Gastrocnemius medialis (tissue), 4 donors: Measurements from ENCODE around the gene ERMP1. TPM values are rescaled to one million over a fixed set of nuclear protein-coding genes. Genes with fewer than 3 reads are reported as not detected.

ENCODE experiments used
- ATAC-seq, 2 donors: fragments of 150-250 bp; one replicate each; pipeline ENCODE4 v1.9.1; 2016
- DNase-seq, 2 donors: peaks; one replicate each; pipeline ENCODE4 v3.0.0-alpha.2; 2019
- H3K27ac ChIP-seq, 4 donors: fragments of 200-600 bp; sonication (generic); 1 replicate in 1 of 4; 2 replicates in 3 of 4; pipeline ENCODE4 v1.5.1; 2016 to 2018; ENCODE audit warnings: mild to moderate bottlenecking in 2 of 4, moderate library complexity in 1 of 4
- H3K27me3 ChIP-seq, 3 donors: fragments of 200-600 bp; sonication (generic) in 2 of 3; 1 replicate in 1 of 3; 2 replicates in 2 of 3; pipeline versions ENCODE4 v1.5.1 to v1.6.0; 2016 to 2019; ENCODE audit warnings: mild to moderate bottlenecking in 1 of 3, moderate library complexity in 1 of 3
- H3K36me3 ChIP-seq, 2 donors: fragments of 200-600 bp; sonication (generic) in 1 of 2; one replicate each; pipeline ENCODE4 v1.5.1; 2017 to 2018
- H3K4me1 ChIP-seq, 2 donors: fragments of 200-600 bp; sonication (generic) in 1 of 2; one replicate each; pipeline ENCODE4 v1.5.1; 2016 to 2017; ENCODE audit warnings: mild to moderate bottlenecking in 2 of 2
- H3K4me3 ChIP-seq, 4 donors: fragments of 200-600 bp; sonication (generic) in 3 of 4; 1 replicate in 1 of 4; 2 replicates in 3 of 4; pipeline ENCODE4 v1.5.1; 2016 to 2019; ENCODE audit warnings: mild to moderate bottlenecking in 2 of 4
- H3K9me3 ChIP-seq, 3 donors: fragments of 200-600 bp; sonication (generic) in 2 of 3; 1 replicate in 1 of 3; 2 replicates in 2 of 3; pipeline ENCODE4 v1.5.1; 2016 to 2019
- POLR2A ChIP-seq, 2 donors: fragments of 450-650 bp; IDR thresholded peaks; one replicate each; pipeline ENCODE4 v1.6.1; 2017; ENCODE audit warnings: antibody characterized with exemption in 2 of 2, mild to moderate bottlenecking in 2 of 2, moderate library complexity in 2 of 2
- in situ Hi-C, 4 donors: fragments of 200-750 bp; cut with MboI; loops; one replicate each; pipeline versions ENCODE4 v1.15.0 to v1.8.0; 2017; ENCODE audit warnings: low sequenced_read_pairs in 4 of 4
- intact Hi-C: fragments of 100-400 bp; cut with DNase I; formaldehyde crosslinking; loops from one replicate; pipeline ENCODE4 v1.15.1; 2023; ENCODE audit warnings: low total_unique reads
- total RNA-seq, 4 donors: library from RNA; depleted of rRNA; stranded (reverse); fragments of >200 nt; gene quantifications; one replicate each; pipeline versions ENCODE4 v1.1.0 to v1.2.3, GENCODE V29; 2016
- TF ChIP-seq, protein P1 (sequence below), 5 experiments: fragments of 450-650 bp in 3 of 5; fragments of 200-600 bp in 2 of 5; sonication (generic) in 2 of 5; IDR thresholded peaks in 4 of 5; conservative IDR thresholded peaks in 1 of 5; 1 replicate in 4 of 5; 2 replicates in 1 of 5; pipeline ENCODE4 v1.5.1; 2016 to 2019; ENCODE audit warnings: antibody characterized with exemption in 5 of 5, mild to moderate bottlenecking in 3 of 5, moderate library complexity in 3 of 5

The ERMP1 gene
- total RNA-seq, 4 donors from 2014 or later, result 4.4 to 7.4 (median 6.3) TPM

DNA sequence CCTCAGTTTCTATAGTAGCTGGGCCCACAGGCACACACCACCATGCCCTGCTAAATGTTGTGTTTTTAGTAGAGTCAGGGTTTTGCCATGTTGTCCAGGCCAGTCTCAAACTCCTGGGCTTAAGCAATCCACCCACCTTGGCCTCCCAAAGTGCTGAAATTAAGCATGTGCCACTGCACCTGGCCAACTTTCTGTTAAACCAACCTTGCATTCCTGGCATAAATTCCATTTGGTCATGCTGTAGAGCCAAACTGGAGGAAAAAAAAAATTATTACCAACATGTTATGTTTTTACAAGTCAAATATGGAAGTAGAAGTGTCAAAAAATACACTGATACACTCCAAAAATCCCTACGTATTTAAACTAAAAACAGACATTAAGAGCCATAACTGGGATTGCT is 54.1 kb downstream of the ERMP1 start:
- H3K36me3 ChIP-seq, result peaks cover 0 to 80% of the 10 kb centered on the region in 2 donors
- intact Hi-C loops, result no loop called here
- DNase-seq, result no peak
- no peak overlapping the region for H3K27ac ChIP-seq
- TF ChIP-seq, protein P1, sequence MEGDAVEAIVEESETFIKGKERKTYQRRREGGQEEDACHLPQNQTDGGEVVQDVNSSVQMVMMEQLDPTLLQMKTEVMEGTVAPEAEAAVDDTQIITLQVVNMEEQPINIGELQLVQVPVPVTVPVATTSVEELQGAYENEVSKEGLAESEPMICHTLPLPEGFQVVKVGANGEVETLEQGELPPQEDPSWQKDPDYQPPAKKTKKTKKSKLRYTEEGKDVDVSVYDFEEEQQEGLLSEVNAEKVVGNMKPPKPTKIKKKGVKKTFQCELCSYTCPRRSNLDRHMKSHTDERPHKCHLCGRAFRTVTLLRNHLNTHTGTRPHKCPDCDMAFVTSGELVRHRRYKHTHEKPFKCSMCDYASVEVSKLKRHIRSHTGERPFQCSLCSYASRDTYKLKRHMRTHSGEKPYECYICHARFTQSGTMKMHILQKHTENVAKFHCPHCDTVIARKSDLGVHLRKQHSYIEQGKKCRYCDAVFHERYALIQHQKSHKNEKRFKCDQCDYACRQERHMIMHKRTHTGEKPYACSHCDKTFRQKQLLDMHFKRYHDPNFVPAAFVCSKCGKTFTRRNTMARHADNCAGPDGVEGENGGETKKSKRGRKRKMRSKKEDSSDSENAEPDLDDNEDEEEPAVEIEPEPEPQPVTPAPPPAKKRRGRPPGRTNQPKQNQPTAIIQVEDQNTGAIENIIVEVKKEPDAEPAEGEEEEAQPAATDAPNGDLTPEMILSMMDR (IDR thresholded peaks at IDR 0.05 in 4 of 5, conservative IDR thresholded peaks at IDR 0.05 in 1 of 5), result no peak
- no peak for TF ChIP-seq POLR2A (IDR thresholded peaks at IDR 0.05)
- H3K4me1 ChIP-seq, result peaks cover 0 to 4% of the 10 kb centered on the region in 2 donors
- no peak overlapping the region for H3K4me3 ChIP-seq
- no peaks in the 10 kb centered on the region for H3K27me3 ChIP-seq
- H3K9me3 ChIP-seq, result no peaks in the 10 kb centered on the region
- ATAC-seq, result no peak
- in situ Hi-C loops, result no loop called here

- intact Hi-C loops, result no loop called here
- H3K4me1 ChIP-seq, result no peaks in the 10 kb centered on the region
- TF ChIP-seq POLR2A (IDR thresholded peaks at IDR 0.05), result no peak
- TF ChIP-seq, protein P1 (IDR thresholded peaks at IDR 0.05 in 4 of 5, conservative IDR thresholded peaks at IDR 0.05 in 1 of 5), result no peak
These were observed 59.5 kb downstream of the ERMP1 start for GRCh38 chr9:5773324-5773999.

DNA sequence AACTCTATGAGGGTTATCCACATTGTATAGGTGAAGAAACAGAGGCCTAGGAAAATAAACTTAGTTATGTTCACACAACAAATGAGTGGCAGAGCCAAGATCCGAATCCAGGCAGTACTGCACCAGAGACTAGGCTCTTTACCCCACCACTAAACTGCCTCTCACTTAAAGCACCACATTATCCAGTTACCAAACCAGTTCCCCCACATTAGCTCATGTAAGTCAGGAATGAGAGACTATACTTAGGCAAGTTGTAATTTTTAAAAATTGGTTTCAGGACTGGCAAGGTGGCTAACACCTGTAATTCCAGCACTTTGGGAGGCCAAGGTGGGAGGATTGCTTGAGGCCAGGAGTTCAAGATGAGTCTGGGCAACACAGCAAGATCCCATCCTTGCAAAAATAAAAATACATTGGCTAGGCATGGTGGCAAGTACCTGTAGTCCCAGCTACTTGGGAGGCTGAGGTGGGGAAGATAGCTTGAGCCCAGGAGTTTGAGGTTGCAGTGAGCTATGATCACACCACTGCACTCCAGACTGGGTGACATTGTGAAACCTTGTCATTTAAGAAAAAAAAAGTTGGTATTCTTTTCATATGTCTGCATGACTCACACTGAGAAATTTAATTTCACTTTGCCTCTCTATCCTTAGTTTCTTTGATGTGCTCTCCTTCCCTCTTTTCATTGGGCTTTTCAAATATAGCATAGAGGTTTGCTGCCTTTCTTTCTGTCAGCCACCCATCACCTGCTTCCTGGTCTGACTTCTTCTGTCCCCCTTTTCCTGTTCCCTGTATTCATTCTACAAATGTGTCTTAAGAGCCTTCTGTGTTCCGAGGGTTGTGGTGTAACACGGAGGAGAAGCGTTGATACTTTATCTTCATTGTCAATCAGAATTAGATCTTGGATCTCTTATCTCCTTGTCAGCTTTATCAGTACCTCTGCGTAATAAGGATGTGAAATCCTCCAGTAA is 64.7 kb downstream of the ERMP1 start:
- ATAC-seq (no peak), DNase-seq (no peak)
- H3K27me3 ChIP-seq, result no peaks in the 10 kb centered on the region
- H3K9me3 ChIP-seq, result no peaks in the 10 kb centered on the region
- H3K4me1 ChIP-seq, result peaks cover 0 to 11% of the 10 kb centered on the region in 2 donors
- intact Hi-C loops (no loop called here), in situ Hi-C loops (no loop called here)
- H3K36me3 ChIP-seq, result peaks cover 3 to 91% of the 10 kb centered on the region in 2 donors
- no peak overlapping the region for H3K4me3 ChIP-seq
- H3K27ac ChIP-seq, result no peak overlapping the region
- no peak for TF ChIP-seq POLR2A (IDR thresholded peaks at IDR 0.05)
- TF ChIP-seq, protein P1 (IDR thresholded peaks at IDR 0.05 in 4 of 5, conservative IDR thresholded peaks at IDR 0.05 in 1 of 5), result no peak

More at GRCh38 chr9:5773324-5773999, 59.5 kb downstream of the ERMP1 start:
- no peak for DNase-seq
- no peaks in the 10 kb centered on the region for H3K27me3 ChIP-seq
- in situ Hi-C loops, result no loop called here
- H3K36me3 ChIP-seq, result peaks cover 3 to 97% of the 10 kb centered on the region in 2 donors
- H3K27ac ChIP-seq, result no peak overlapping the region
- no peaks in the 10 kb centered on the region for H3K9me3 ChIP-seq
- no peak overlapping the region for H3K4me3 ChIP-seq
- no peak for ATAC-seq

DNA sequence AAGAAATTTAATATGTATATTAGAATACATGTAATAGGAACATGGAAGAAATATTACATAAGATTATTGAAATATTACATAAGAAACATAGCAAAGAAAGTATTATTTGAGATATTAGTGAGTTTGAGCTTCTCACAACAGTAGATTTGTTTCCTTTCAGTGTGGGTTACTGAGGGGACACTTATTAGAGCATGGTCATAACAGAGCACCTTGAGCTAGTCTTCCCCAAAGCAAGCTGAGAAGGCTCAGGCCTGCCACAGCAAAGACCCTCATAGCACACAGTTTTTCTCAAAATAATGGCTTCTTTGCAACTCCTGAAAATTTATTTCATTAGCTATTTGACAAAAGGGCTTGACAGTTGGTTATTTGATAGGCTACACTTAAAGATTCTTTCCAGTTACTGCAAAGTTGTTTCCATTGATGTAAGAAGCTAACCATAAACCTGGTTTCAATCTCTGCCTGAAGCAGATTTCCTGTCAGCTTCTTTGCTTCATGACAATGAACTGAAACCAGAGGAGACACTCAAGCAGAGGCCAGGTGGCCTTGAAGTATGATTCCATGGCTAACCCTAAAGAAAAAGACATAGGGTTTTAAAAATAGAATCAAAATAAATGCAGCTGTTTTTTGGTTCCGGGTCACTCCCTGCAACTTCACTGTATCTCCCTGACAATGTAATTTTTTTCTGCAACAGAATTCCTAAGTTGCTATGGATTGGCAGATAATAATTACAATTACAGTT is 68.6 kb downstream of the ERMP1 start:
- peaks cover 0 to 11% of the 10 kb centered on the region in 2 donors for H3K4me1 ChIP-seq
- H3K36me3 ChIP-seq, result peaks cover 0 to 71% of the 10 kb centered on the region in 2 donors
- ATAC-seq, result no peak
- no peaks in the 10 kb centered on the region for H3K9me3 ChIP-seq
- H3K4me3 ChIP-seq, result no peak overlapping the region
- in situ Hi-C loops (no loop called here), intact Hi-C loops (no loop called here)
- peak overlapping the region in 1 of 4 donors; percentile 51 for H3K27ac ChIP-seq
- TF ChIP-seq, protein P1 (IDR thresholded peaks at IDR 0.05 in 4 of 5, conservative IDR thresholded peaks at IDR 0.05 in 1 of 5), result no peak
- no peak for TF ChIP-seq POLR2A (IDR thresholded peaks at IDR 0.05)
- H3K27me3 ChIP-seq, result no peaks in the 10 kb centered on the region
- DNase-seq, result no peak
